ENCODE measurements around the gene MN1. TPM values are rescaled to one million over a fixed set of nuclear protein-coding genes. Genes with fewer than 3 reads are reported as not detected.

MN1 gene
- total RNA-seq, 1 experiment from 2014 or later, result 8.2 TPM

- intact Hi-C loops (cut with micrococcal nuclease; ENCODE audit: unreplicated experiment), result loop anchor here (5.0 to 10.0 kb wide), 2 partner anchors 100 to 247 kb away; no protein-coding TSS in a partner anchor
- peaks cover 29% of the 10 kb centered on the region for H3K4me1 ChIP-seq (replicated peaks; ENCODE audit: insufficient read depth)
- H3F3A ChIP-seq (ENCODE audit: insufficient read depth, low read depth), result peaks cover 16% of the 10 kb centered on the region; the same call in 1 of the 2 replicates
- BruUV-seq (replicated peaks), result no TSS peak
- DNase-seq, result peak in 1 of 2 experiments; percentile 24
- no peaks in the 10 kb centered on the region for H3K79me2 ChIP-seq (ENCODE audit: low read depth)
- no peaks in the 10 kb centered on the region; the same call in 1 of the 2 replicates for H3K9me2 ChIP-seq (ENCODE audit: insufficient read depth)
- ChIA-PET CTCF (no interaction called here), POLR2A (ENCODE audit: unreplicated experiment) (no interaction called here)
- no peak for TF ChIP-seq EZH2 (IDR thresholded peaks at IDR 0.05; ENCODE audit: low read depth)
- TF ChIP-seq, protein P1, sequence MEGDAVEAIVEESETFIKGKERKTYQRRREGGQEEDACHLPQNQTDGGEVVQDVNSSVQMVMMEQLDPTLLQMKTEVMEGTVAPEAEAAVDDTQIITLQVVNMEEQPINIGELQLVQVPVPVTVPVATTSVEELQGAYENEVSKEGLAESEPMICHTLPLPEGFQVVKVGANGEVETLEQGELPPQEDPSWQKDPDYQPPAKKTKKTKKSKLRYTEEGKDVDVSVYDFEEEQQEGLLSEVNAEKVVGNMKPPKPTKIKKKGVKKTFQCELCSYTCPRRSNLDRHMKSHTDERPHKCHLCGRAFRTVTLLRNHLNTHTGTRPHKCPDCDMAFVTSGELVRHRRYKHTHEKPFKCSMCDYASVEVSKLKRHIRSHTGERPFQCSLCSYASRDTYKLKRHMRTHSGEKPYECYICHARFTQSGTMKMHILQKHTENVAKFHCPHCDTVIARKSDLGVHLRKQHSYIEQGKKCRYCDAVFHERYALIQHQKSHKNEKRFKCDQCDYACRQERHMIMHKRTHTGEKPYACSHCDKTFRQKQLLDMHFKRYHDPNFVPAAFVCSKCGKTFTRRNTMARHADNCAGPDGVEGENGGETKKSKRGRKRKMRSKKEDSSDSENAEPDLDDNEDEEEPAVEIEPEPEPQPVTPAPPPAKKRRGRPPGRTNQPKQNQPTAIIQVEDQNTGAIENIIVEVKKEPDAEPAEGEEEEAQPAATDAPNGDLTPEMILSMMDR (conservative IDR thresholded peaks at IDR 0.05), result no peak
- no peaks in the 10 kb centered on the region for H3K27me3 ChIP-seq (ENCODE audit: insufficient read depth, low read depth)
- H3K9me3 ChIP-seq (ENCODE audit: insufficient read depth, low read depth), result no peaks in the 10 kb centered on the region
- H3K27ac ChIP-seq, result no peak overlapping the region
- H3K4me2 ChIP-seq, result no peak overlapping the region
- H3K36me3 ChIP-seq (ENCODE audit: low read depth), result no peaks in the 10 kb centered on the region
- no peak overlapping the region for H2AFZ ChIP-seq
- no peaks in the 10 kb centered on the region for H4K20me1 ChIP-seq (ENCODE audit: insufficient read depth)
- no peak overlapping the region for H3K4me3 ChIP-seq
Measured at GRCh38 chr22:27724709-27725108, 76.8 kb downstream of the MN1 start.

- Histone ChIP-seq H3K9me2 (ENCODE audit: insufficient read depth) (no peaks in the 10 kb centered on the region; the same call in 1 of the 2 replicates), H3K27me3 (ENCODE audit: insufficient read depth, low read depth) (no peaks in the 10 kb centered on the region), H2AFZ (no peak overlapping the region), H3K4me1 (replicated peaks; ENCODE audit: insufficient read depth) (peaks cover 28% of the 10 kb centered on the region), H4K20me1 (ENCODE audit: insufficient read depth) (no peaks in the 10 kb centered on the region), H3K4me2 (no peak overlapping the region), H3F3A (ENCODE audit: insufficient read depth, low read depth) (peaks cover 13% of the 10 kb centered on the region; the same call in 1 of the 2 replicates), H3K27ac (no peak overlapping the region), H3K36me3 (ENCODE audit: low read depth) (no peaks in the 10 kb centered on the region), H3K4me3 (no peak overlapping the region), H3K79me2 (ENCODE audit: low read depth) (no peaks in the 10 kb centered on the region), H3K9me3 (ENCODE audit: insufficient read depth, low read depth) (no peaks in the 10 kb centered on the region)
- POLR2A ChIA-PET (ENCODE audit: unreplicated experiment), result no interaction called here
- DNase-seq, result peak in 1 of 2 experiments; percentile 27
- CTCF ChIA-PET, result no interaction called here
- BruUV-seq (replicated peaks), result no TSS peak
- no peak for TF ChIP-seq EZH2 (IDR thresholded peaks at IDR 0.05; ENCODE audit: low read depth)
- TF ChIP-seq, protein P1 (conservative IDR thresholded peaks at IDR 0.05), result no peak
- intact Hi-C loops (cut with micrococcal nuclease; ENCODE audit: unreplicated experiment), result loop anchor here (10.0 kb wide), 1 partner anchor 99 kb away; no protein-coding TSS in a partner anchor
Measured at GRCh38 chr22:27724157-27724556, 77.4 kb downstream of the MN1 start.

GRCh38 chr22:27723708-27724107 lies 77.8 kb downstream of the MN1 start:
- Histone ChIP-seq H3F3A (ENCODE audit: insufficient read depth, low read depth) (peaks cover 13% of the 10 kb centered on the region; the same call in 1 of the 2 replicates), H3K36me3 (ENCODE audit: low read depth) (no peaks in the 10 kb centered on the region), H3K79me2 (ENCODE audit: low read depth) (no peaks in the 10 kb centered on the region), H3K4me1 (replicated peaks; ENCODE audit: insufficient read depth) (peaks cover 32% of the 10 kb centered on the region), H3K9me2 (ENCODE audit: insufficient read depth) (no peaks in the 10 kb centered on the region; the same call in 1 of the 2 replicates), H3K4me2 (no peak overlapping the region), H3K27me3 (ENCODE audit: insufficient read depth, low read depth) (no peaks in the 10 kb centered on the region), H3K4me3 (no peak overlapping the region), H4K20me1 (ENCODE audit: insufficient read depth) (no peaks in the 10 kb centered on the region), H3K27ac (no peak overlapping the region), H3K9me3 (ENCODE audit: insufficient read depth, low read depth) (no peaks in the 10 kb centered on the region), H2AFZ (no peak overlapping the region)
- ChIA-PET POLR2A (ENCODE audit: unreplicated experiment) (no interaction called here), CTCF (no interaction called here)
- DNase-seq, result no peak
- BruUV-seq (replicated peaks), result no TSS peak
- TF ChIP-seq, protein P1 (conservative IDR thresholded peaks at IDR 0.05), result no peak
- no peak for TF ChIP-seq EZH2 (IDR thresholded peaks at IDR 0.05; ENCODE audit: low read depth)
- intact Hi-C loops (cut with micrococcal nuclease; ENCODE audit: unreplicated experiment), result loop anchor here (10.0 kb wide), 1 partner anchor 99 kb away; no protein-coding TSS in a partner anchor

Data from PC-9 (cell line).